GM21528 (cell line): ENCODE results near the gene ZNF580.

ENCODE experiments used
- ATAC-seq: cut with Tn5 transposase; IDR thresholded peaks from one replicate; pipeline ENCODE4 v1.9.1; 2021; ENCODE audit warnings: mild to moderate bottlenecking, moderate library complexity; ENCODE audit not compliant: unreplicated experiment, low FRiP score

The ZNF580 gene

DNA sequence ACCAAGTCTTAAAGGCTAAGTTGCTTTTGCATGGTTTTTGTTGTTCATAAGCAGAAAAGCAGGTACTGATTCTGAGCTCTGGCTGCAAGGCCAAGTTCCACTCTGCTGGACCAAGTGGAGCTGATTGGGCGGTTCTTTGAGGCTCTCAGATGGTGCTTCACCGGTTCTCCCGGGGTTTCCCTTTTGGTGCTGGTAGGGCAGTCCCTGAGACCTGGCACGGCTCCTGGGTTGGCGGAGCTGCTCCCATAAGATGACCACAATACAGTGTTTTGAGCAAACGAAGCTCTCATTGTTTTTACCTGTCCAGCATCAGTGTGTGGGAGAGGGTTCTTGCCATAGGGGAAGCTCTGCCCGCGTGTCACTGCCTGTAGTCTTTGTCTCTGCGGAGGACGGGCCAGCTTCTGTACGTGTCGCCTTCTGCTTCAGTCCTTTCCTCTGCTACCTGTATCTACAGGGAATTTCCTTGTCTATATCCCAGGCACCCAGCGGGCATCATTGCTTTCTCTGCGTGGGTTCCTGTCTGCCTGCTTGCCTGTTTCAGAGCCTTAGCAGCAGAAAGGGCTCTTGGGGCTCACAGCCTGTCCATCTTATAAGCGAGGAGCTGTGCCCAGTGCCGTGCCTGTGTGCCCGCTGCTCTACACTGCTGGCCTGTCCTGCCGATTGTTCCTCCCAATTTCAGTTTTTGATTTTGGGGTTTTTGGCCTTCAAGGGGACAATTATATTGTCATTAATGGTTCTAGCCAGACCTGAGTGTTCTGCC lies 16.4 kb downstream of the ZNF580 start:
- no peak for ATAC-seq

DNA sequence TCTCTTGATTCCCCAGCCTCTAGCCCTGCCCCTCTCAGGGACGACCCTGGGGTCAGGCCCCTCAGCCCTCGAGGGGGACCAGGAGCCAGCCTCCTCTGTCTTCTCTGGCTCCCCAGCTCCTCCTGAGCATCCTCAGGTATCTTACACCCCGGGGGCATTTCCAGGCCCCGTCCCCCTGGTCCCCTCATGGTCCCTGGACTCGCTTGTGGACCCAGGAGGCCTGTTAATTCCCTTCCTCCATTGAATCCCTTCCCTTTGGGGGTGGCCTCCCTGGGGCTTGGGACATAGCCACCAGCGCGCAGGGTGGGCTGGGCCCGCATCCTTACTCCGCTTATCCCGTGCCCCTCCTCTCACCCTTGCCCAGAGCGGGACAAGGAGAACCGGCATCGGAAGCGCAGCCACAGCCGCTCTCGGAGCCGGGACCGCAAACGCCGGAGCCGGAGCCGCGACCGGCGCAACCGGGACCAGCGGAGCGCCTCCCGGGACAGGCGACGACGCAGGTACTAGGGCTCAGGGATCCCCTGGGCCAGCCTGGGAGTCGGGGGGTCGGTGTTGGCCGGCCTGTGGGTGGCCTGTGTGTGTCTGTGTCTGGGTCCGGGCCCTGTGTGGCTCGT lies 18.2 kb downstream of the ZNF580 start:
- no peak for ATAC-seq

DNA sequence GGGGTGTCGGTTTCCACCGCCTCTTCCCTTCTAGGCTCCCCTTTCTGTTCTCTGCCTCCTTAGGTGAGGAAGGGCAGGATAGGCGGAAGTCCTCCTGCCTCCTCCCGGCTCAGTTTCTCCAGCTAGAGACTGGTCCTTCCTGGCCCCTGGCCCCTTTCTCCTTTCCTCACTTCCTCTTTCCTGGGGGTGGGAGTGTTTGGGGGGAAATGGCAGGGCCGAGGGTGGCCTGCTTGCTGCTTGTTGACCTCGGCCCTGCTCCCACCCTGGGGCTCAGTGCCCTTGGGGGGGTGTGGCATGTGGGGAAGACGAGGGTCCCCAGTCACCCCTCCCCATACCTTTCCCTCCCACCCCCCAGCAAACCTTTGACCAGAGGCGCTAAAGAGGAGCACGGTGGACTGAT lies 19.0 kb downstream of the ZNF580 start:
- no peak for ATAC-seq

DNA sequence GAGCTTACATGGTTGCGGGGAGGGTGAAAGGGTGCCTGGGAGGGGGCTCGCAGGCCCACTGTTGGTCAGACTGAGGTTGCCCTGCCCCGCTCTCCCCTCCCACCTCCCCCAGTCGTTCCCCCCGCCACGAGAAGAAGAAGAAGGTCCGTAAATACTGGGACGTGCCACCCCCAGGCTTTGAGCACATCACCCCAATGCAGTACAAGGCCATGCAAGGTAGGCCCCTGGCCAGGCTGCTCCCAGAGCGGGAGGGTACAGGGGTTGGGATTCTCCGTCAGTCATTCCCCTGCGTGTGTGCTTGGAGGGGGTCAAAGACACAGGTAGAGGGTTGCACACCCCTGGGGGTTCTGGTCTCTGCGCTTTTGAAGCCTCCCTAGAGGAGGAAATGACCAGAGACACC lies 19.6 kb downstream of the ZNF580 start:
- ATAC-seq = no peak

DNA sequence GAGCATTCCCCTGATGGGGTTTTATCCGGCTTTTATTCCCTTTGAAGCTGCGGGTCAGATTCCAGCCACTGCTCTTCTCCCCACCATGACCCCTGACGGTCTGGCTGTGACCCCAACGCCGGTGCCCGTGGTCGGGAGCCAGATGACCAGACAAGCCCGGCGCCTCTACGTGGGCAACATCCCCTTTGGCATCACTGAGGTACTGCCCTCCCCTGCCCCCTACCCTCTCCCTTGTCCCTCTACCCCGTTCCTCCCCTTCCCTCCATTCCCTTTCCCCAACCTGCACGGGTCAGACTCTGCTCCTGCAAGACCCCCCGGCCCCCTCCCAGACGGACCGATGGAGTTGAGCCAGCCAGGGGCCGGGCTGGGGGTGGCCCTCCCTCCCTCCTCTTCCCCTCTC lies 20.2 kb downstream of the ZNF580 start:
- no peak for ATAC-seq

DNA sequence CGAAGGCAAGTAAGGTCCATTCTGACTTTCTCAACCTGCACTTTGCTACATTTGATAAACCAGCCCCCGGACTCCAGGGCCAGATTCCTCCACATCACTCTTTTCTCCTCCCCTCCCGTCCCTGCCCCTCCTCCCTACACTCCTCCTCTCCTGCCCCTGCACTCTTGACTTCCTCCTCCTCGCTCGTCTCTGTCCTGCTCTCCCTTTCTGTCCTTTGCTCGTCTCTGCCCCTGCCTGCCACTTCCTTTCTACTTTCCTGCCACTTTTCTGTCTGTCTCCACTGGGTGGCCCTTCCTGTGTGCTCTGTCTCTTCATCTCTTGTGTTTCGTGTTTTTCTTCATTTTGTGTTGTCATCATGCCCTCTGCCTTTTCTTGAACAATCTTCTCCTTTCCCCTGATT lies 21.0 kb downstream of the ZNF580 start:
- no peak for ATAC-seq

DNA sequence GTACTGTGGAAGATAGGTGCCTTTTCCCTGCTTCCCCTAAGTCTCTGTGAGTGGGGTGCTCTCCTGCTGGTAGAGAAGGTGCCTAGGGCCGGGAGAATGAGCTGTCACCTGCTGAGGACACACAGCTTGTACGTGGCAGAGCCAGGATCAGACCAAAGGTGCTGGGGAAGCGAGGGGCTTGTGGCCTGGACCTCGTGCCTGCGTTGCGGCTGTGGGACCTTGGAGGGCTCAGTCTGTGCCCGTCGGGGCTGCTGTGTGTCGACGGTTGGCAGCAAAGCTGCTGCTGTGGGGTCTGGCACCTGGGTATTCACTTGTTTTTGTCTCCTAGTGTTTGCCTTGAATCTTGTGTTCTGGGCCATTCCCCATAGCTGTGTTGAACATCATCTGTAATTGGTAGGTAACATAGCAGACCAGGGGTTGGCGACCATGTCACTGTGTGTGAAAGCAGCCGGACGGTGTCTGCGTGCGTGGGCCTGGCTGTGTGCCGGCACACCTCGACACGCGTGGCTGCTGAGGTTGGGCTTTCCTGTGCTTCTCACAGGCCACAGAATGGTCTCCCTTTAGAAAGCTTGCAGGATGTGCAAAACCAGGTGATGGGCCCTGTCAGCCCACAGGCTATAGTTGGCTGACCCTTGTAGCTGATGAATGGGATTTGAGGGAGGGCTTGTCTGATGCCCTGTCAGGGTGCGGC lies 23.2 kb downstream of the ZNF580 start:
- ATAC-seq = no peak

DNA sequence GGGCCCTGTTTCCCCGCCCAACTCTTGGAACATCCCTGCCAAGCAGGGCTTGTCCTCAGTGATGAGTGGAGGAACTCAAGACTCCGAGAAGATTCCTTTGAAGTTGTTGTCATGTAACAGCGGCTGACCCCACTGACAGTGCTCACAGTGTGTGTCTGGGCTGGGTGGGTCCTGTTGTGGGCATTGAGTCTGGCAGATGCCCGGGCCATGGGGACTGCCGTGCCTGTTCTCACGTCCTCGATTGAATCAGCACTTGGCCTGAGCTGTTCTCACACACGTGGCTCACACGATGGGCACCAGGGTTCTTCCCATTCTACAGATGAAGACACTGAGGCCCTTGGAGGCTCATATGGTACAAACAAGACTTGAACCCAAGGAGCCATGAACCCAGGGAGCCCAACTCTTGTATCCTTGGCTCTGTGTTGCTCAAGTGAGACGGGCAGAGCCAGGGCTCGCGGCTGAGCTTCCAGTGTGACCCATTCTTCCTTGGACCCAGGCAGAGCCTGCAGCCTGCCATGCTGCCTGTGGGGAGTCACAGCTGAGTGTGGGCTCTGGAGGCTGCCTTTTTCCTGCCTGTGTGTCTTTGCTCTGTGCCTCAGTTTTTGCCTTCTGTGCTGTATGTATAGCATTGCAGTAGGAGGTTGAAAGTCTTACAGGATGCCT lies 25.7 kb downstream of the ZNF580 start:
- ATAC-seq = no peak

DNA sequence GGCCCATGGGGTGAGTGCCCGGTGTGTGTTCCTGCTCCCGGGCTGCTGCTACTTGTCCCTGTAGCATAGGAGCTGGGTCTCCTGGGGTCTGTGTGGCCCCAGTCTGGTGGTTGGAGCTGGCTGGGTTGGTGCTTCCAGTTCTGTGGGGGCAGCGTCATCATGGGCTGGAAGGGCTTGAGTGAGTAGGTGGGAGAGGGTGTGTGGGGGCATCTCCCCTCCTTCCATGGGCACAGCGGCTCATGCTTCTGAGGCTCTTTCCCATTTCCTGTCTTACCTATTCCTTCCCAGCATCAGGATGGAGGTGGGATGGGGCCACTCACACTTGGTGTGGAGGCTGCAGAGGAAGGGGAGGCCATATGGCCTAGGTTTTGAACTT lies 26.2 kb downstream of the ZNF580 start:
- no peak for ATAC-seq

DNA sequence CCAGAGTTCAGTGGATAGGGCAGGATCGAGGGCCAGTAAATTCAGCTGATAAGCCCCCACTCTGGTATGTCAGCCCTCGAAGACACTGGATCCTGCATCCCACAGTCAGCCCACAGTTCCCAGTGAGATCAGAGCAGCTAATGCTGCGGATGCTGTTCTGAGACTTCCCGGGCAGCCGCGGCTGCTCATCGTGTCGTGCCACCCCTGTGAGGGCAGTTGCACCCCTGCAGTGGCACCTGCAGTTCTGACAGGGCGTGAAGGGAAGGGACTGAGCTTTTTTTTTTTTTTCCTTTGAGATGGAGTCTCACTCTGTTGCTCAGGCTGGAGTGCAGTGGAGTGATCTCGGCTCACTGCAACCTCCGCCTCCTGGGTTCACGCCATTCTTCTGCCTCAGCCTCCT lies 26.7 kb downstream of the ZNF580 start:
- ATAC-seq = no peak

DNA sequence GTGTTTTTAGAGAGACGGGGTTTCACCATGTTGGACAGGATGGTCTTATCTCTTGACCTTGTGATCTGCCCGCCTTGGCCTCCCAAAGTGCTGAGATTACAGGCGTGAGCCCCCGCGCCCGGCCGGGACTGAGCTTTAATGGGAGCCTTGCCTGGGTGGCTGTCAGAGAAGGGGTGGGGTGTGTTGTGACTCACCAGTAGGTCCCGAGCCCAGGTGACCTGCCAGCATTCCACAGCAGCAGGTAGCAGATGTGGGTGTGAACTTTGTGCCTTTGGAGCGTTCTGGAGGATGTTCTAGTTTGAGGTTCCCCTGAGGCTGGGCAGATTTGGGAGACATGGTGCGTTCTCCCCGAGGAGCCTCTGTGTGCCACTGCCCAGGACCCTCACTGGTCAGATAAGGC lies 27.2 kb downstream of the ZNF580 start:
- no peak for ATAC-seq

DNA sequence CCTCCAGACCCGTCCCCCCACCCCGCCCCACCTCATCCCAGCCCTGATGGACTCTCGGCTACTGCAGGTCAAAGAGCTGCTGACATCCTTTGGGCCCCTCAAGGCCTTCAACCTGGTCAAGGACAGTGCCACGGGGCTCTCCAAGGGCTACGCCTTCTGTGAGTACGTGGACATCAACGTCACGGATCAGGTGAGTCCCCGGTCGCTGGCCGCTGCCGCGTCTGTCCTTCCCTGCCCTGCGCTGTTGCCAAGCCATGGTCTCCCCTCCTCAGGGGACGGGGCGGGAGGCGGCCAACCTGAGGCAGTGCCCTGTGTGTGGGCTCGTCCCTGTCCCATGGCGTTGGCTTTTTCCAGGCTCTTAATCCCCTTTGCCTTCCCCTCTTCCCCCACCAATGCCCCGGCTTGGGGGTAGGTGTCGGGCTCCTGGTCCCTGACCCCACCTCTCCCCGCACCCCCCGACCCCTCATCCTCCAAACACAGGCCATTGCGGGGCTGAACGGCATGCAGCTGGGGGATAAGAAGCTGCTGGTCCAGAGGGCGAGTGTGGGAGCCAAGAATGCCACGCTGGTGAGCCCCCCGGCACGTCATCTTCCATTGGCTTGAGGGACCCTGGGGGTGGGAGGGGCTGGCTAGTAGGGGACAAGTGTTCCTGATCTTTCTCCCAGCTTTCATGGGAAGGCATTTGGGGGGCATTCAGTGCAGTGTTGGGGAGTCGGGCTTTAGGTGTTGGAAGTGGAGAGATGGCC lies 28.0 kb downstream of the ZNF580 start:
- ATAC-seq = no peak

DNA sequence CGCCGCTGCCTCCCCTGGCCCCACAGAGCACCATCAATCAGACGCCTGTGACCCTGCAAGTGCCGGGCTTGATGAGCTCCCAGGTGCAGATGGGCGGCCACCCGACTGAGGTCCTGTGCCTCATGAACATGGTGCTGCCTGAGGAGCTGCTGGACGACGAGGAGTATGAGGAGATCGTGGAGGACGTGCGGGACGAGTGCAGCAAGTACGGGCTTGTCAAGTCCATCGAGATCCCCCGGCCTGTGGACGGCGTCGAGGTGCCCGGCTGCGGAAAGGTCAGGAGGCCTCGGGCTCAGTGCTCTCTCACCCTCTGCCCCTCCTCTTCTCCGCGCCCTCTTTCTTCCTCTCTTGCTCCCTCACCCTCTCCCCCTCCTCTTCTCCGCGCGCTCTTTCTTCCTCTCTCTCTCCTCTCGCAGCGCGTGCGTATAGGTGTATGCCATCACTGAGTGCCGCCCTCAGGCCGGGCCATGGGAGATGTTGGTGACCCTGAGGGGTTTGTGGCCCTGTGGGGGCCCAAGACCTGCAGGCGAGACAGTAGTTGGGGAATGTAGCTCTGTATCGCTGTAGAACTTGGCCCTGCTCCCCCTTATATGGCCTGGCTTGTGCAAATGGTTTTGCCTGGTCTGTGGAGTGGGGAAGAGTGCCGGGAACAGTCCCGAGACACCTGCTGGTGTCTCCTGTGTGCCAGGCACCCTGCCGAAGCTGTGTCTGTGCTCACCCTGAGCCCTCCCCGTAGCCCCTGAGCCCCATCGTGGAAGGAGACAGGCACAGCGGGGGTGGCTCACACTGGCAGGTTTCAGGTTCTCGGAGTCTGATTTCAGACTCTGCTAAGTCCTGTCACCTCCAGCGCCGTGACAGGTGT lies 28.8 kb downstream of the ZNF580 start:
- no peak for ATAC-seq

DNA sequence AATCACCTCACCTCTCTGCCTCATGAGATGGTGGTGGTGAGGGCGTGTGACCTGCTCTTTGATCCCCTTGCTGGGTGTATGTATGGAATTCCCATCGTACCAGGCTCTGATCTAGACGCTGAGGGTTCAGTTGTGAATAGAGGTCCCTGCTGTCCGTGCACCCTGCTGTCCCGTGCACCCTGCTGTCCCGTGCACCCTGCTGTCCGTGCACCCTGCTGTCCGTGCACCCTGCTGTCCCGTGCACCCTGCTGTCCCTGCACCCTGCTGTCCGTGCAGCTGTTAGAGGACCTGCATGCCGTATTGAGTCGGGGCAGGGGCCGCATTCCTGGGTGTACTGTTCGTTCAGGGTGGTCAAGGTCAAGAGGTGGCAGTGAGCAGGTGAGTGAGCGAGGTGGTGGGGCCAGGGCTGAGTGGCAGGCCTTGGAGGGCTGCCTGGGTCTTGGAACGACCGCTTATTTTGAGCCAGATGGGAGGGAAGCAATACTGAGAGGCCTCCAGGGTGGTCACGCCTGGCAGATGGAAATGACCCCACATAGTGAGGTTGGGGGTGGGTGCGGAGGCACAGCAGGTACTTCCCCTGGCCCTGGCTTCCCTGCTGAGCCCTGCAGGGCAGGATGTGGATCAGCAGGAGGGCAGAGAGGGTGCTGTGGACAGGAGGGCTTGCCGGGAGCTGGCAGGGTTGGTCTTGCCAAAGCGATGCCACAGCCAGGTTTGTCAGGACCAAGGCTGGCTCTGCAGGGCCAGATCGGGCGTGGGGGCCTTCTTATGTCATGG lies 29.7 kb downstream of the ZNF580 start:
- no peak for ATAC-seq

DNA sequence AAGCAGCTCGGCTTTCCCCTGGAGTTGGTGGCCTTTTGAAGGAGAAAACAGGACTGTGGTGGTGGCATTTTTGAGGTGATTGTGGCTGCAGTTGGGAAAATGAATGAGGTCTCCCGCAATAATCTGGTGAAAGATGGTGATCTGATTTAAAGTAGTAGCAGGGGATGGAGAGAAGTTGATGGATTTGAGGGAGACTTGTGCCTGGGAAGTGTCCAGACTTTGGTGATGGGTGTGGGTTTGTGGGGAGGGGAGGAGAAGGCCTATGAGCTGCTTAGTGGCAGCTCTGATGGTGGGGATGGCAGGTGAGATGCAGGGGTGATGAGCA lies 30.2 kb downstream of the ZNF580 start:
- ATAC-seq = no peak

DNA sequence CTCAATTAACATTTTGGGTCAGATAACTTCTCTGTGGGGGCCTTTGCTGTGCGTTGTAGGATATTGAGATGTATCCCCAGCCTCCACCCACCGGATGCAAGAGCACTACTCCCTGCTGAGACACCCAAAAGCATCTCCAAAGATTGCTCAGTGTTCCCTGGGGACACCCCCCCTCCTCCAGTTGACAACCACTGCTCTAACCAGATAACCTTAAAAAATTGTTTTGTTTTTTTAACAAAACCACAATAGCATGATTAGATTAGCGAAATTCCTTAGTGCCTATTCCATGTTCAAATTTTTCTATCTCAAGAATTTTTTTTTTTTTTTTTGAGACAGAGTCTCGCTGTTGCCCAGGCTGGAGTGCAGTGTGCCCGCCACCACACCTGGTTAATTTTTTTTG lies 31.6 kb downstream of the ZNF580 start:
- no peak for ATAC-seq

DNA sequence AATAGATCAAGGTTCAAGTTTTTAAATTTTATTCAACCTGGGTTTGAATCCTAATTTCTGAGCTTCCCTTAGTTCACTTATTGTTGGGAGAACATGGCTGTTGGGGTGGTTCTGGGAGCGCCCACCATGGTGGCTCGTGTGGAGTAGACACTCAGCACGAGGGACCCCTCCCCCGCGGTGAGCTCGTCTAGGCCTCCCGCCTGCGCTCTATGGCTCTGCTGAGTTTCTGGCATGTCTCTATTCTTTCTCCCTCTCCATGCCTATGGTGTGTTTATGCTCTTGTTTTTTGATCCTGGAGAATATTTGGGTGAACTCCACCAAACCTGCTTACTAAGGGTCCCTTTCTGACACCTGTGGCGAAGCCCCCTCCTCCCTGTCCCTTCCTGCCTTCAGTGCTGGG lies 32.7 kb downstream of the ZNF580 start:
- no peak for ATAC-seq

DNA sequence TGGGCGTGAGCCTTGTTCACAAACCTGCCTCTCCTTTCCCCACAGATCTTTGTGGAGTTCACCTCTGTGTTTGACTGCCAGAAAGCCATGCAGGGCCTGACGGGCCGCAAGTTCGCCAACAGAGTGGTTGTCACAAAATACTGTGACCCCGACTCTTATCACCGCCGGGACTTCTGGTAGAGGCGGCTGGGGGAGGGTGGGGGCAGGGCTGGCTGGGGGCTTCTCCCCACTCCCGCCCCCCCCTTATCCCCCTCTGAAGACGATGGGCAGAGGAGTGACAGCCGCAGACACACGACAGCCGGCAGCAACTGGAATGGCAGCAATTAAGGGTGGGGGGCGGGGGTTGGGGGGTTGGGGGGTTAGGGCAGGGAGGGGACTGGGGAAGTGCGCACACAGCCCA lies 33.1 kb downstream of the ZNF580 start:
- no peak for ATAC-seq

DNA sequence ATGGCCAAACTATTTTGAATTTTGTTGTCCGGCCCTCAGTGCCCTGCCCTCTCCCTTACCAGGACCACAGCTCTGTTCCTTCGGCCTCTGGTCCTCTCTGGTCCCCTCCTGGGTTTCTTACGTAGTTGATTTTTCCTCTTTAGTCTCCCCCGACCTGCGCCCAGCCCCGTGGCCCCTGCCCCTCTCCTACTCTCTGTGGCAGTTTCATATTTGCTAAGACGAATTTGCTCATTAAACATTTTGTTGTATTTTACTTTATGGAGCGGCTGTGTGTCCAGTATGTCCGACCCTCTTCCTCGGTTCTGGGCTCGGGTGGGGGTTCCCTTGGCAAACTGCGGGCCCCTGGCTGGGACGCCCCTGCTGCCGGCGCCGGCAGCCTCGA lies 33.6 kb downstream of the ZNF580 start:
- no peak for ATAC-seq
